ENCODE data around the gene SNX13.
A peak's percentile ranks its signal among the peaks of the same experiment; 100 is the strongest.

The SNX13 gene

GRCh38 chr7:17940302-17940883, at the start of gene SNX13:
TSS of gene SNX13 (minus strand) at chr7:17940494. CDS start at chr7:17940295, 199 bp downstream.
- Histone ChIP-seq H3K4me3 (ENCODE audit: low read length) (peak within 1 kb of the TSS; percentile 95), H3K4me1 (ENCODE audit: control insufficient read depth, insufficient read depth, low read length) (peaks cover 4% of the 10 kb centered on the region), H3K9me3 (ENCODE audit: control insufficient read depth, low read length) (no peaks in the 10 kb centered on the region), H3K9ac (ENCODE audit: low read length) (peak within 1 kb of the TSS; percentile 98), H3K27me3 (ENCODE audit: control insufficient read depth, insufficient read depth, low read length) (no peaks in the 10 kb centered on the region), H3K36me3 (ENCODE audit: control insufficient read depth, insufficient read depth, low read length) (no peaks in the 10 kb centered on the region)

- no peaks in the 10 kb centered on the region for H3K36me3 ChIP-seq (ENCODE audit: control insufficient read depth, insufficient read depth, low read length)
- no peaks in the 10 kb centered on the region for H3K27me3 ChIP-seq (ENCODE audit: control insufficient read depth, insufficient read depth, low read length)
- no peak overlapping the region for H3K4me3 ChIP-seq (ENCODE audit: low read length)
- no peak overlapping the region for H3K9ac ChIP-seq (ENCODE audit: low read length)
- no peaks in the 10 kb centered on the region for H3K9me3 ChIP-seq (ENCODE audit: control insufficient read depth, low read length)
- no peaks in the 10 kb centered on the region for H3K4me1 ChIP-seq (ENCODE audit: control insufficient read depth, insufficient read depth, low read length)
These were observed 49.3 kb upstream of the SNX13 start for GRCh38 chr7:17989546-17989945.

GRCh38 chr7:17988858-17989257, 48.6 kb upstream of the SNX13 start:
- no peak overlapping the region for H3K9ac ChIP-seq (ENCODE audit: low read length)
- no peaks in the 10 kb centered on the region for H3K27me3 ChIP-seq (ENCODE audit: control insufficient read depth, insufficient read depth, low read length)
- no peaks in the 10 kb centered on the region for H3K9me3 ChIP-seq (ENCODE audit: control insufficient read depth, low read length)
- H3K36me3 ChIP-seq (ENCODE audit: control insufficient read depth, insufficient read depth, low read length), result no peaks in the 10 kb centered on the region
- H3K4me3 ChIP-seq (ENCODE audit: low read length), result no peak overlapping the region
- H3K4me1 ChIP-seq (ENCODE audit: control insufficient read depth, insufficient read depth, low read length), result no peaks in the 10 kb centered on the region

GRCh38 chr7:17988141-17988540, 47.8 kb upstream of the SNX13 start:
- H3K4me1 ChIP-seq (ENCODE audit: control insufficient read depth, insufficient read depth, low read length), result no peaks in the 10 kb centered on the region
- no peaks in the 10 kb centered on the region for H3K27me3 ChIP-seq (ENCODE audit: control insufficient read depth, insufficient read depth, low read length)
- no peak overlapping the region for H3K4me3 ChIP-seq (ENCODE audit: low read length)
- no peaks in the 10 kb centered on the region for H3K36me3 ChIP-seq (ENCODE audit: control insufficient read depth, insufficient read depth, low read length)
- H3K9ac ChIP-seq (ENCODE audit: low read length), result no peak overlapping the region
- H3K9me3 ChIP-seq (ENCODE audit: control insufficient read depth, low read length), result no peaks in the 10 kb centered on the region

GRCh38 chr7:17986851-17987250, 46.6 kb upstream of the SNX13 start:
- Histone ChIP-seq H3K9me3 (ENCODE audit: control insufficient read depth, low read length) (no peaks in the 10 kb centered on the region), H3K4me3 (ENCODE audit: low read length) (no peak overlapping the region), H3K9ac (ENCODE audit: low read length) (no peak overlapping the region), H3K4me1 (ENCODE audit: control insufficient read depth, insufficient read depth, low read length) (no peaks in the 10 kb centered on the region), H3K27me3 (ENCODE audit: control insufficient read depth, insufficient read depth, low read length) (no peaks in the 10 kb centered on the region), H3K36me3 (ENCODE audit: control insufficient read depth, insufficient read depth, low read length) (no peaks in the 10 kb centered on the region)

- H3K36me3 ChIP-seq (ENCODE audit: control insufficient read depth, insufficient read depth, low read length), result no peaks in the 10 kb centered on the region
- H3K9ac ChIP-seq (ENCODE audit: low read length), result no peak overlapping the region
- H3K4me3 ChIP-seq (ENCODE audit: low read length), result no peak overlapping the region
- H3K4me1 ChIP-seq (ENCODE audit: control insufficient read depth, insufficient read depth, low read length), result no peaks in the 10 kb centered on the region
- H3K9me3 ChIP-seq (ENCODE audit: control insufficient read depth, low read length), result no peaks in the 10 kb centered on the region
- H3K27me3 ChIP-seq (ENCODE audit: control insufficient read depth, insufficient read depth, low read length), result no peaks in the 10 kb centered on the region
These were observed 45.4 kb upstream of the SNX13 start for GRCh38 chr7:17985473-17986239.

GRCh38 chr7:17984288-17984687, 44.0 kb upstream of the SNX13 start:
- no peaks in the 10 kb centered on the region for H3K36me3 ChIP-seq (ENCODE audit: control insufficient read depth, insufficient read depth, low read length)
- H3K4me1 ChIP-seq (ENCODE audit: control insufficient read depth, insufficient read depth, low read length), result no peaks in the 10 kb centered on the region
- H3K9me3 ChIP-seq (ENCODE audit: control insufficient read depth, low read length), result no peaks in the 10 kb centered on the region
- no peak overlapping the region for H3K9ac ChIP-seq (ENCODE audit: low read length)
- no peaks in the 10 kb centered on the region for H3K27me3 ChIP-seq (ENCODE audit: control insufficient read depth, insufficient read depth, low read length)
- H3K4me3 ChIP-seq (ENCODE audit: low read length), result no peak overlapping the region

GRCh38 chr7:17983221-17984062, 43.1 kb upstream of the SNX13 start:
- H3K36me3 ChIP-seq (ENCODE audit: control insufficient read depth, insufficient read depth, low read length), result no peaks in the 10 kb centered on the region
- no peak overlapping the region for H3K4me3 ChIP-seq (ENCODE audit: low read length)
- H3K9me3 ChIP-seq (ENCODE audit: control insufficient read depth, low read length), result no peaks in the 10 kb centered on the region
- no peak overlapping the region for H3K9ac ChIP-seq (ENCODE audit: low read length)
- H3K27me3 ChIP-seq (ENCODE audit: control insufficient read depth, insufficient read depth, low read length), result no peaks in the 10 kb centered on the region
- no peaks in the 10 kb centered on the region for H3K4me1 ChIP-seq (ENCODE audit: control insufficient read depth, insufficient read depth, low read length)

- Histone ChIP-seq H3K4me3 (ENCODE audit: low read length) (no peak overlapping the region), H3K9me3 (ENCODE audit: control insufficient read depth, low read length) (no peaks in the 10 kb centered on the region), H3K36me3 (ENCODE audit: control insufficient read depth, insufficient read depth, low read length) (no peaks in the 10 kb centered on the region), H3K4me1 (ENCODE audit: control insufficient read depth, insufficient read depth, low read length) (no peaks in the 10 kb centered on the region), H3K9ac (ENCODE audit: low read length) (no peak overlapping the region), H3K27me3 (ENCODE audit: control insufficient read depth, insufficient read depth, low read length) (no peaks in the 10 kb centered on the region)
These were observed 36.7 kb upstream of the SNX13 start for GRCh38 chr7:17976952-17977351.

GRCh38 chr7:17971411-17971810, 31.1 kb upstream of the SNX13 start:
- Histone ChIP-seq H3K36me3 (ENCODE audit: control insufficient read depth, insufficient read depth, low read length) (no peaks in the 10 kb centered on the region), H3K4me3 (ENCODE audit: low read length) (no peak overlapping the region), H3K27me3 (ENCODE audit: control insufficient read depth, insufficient read depth, low read length) (no peaks in the 10 kb centered on the region), H3K9ac (ENCODE audit: low read length) (no peak overlapping the region), H3K9me3 (ENCODE audit: control insufficient read depth, low read length) (no peaks in the 10 kb centered on the region), H3K4me1 (ENCODE audit: control insufficient read depth, insufficient read depth, low read length) (no peaks in the 10 kb centered on the region)

GRCh38 chr7:17968791-17969715, 28.8 kb upstream of the SNX13 start:
- no peak overlapping the region for H3K4me3 ChIP-seq (ENCODE audit: low read length)
- no peaks in the 10 kb centered on the region for H3K27me3 ChIP-seq (ENCODE audit: control insufficient read depth, insufficient read depth, low read length)
- no peaks in the 10 kb centered on the region for H3K4me1 ChIP-seq (ENCODE audit: control insufficient read depth, insufficient read depth, low read length)
- H3K9ac ChIP-seq (ENCODE audit: low read length), result no peak overlapping the region
- no peaks in the 10 kb centered on the region for H3K9me3 ChIP-seq (ENCODE audit: control insufficient read depth, low read length)
- H3K36me3 ChIP-seq (ENCODE audit: control insufficient read depth, insufficient read depth, low read length), result no peaks in the 10 kb centered on the region

All from mucosa of stomach (tissue), 1 donor.